GM10266 (cell line): ENCODE data around the gene ZCCHC13.
"Not testable (repeated sequence)": the region's sequence is repeated elsewhere in the genome, so short reads cannot be mapped to it uniquely, and the experiment has no call there.

ENCODE experiments used
- DNase-seq: peaks from one replicate; pipeline ENCODE4 v3.0.0; 2012; ENCODE audit errors: extremely low spot score
- CTCF ChIP-seq: IDR thresholded peaks from 2 replicates; pipeline ENCODE4 v1.5.1; 2012; ENCODE audit warnings: mild to moderate bottlenecking, low read depth; ENCODE audit not compliant: control insufficient read depth, insufficient read depth; ENCODE audit errors: missing control alignments

ZCCHC13 gene

GRCh38 chrX:74321191-74321590 lies 17.2 kb downstream of the ZCCHC13 start:
- no peak for TF ChIP-seq CTCF
- DNase-seq: no peak

GRCh38 chrX:74324131-74324530 lies 20.2 kb downstream of the ZCCHC13 start:
- DNase-seq: no peak
- no peak for TF ChIP-seq CTCF

GRCh38 chrX:74325130-74326059 lies 21.4 kb downstream of the ZCCHC13 start:
- TF ChIP-seq CTCF: no peak
- DNase-seq: no peak

- no peak for DNase-seq
- no peak for TF ChIP-seq CTCF
These were observed 34.9 kb downstream of the ZCCHC13 start for GRCh38 chrX:74338852-74339251.

- no peak for TF ChIP-seq CTCF
- DNase-seq: no peak
These were observed 36.1 kb downstream of the ZCCHC13 start for GRCh38 chrX:74340051-74340450.

GRCh38 chrX:74342211-74342610 lies 38.2 kb downstream of the ZCCHC13 start:
- not testable (repeated sequence) for DNase-seq

GRCh38 chrX:74343343-74344279 lies 39.6 kb downstream of the ZCCHC13 start:
- peak; percentile 24 for DNase-seq
- peak; percentile 62 for TF ChIP-seq CTCF
